HG03378 (cell line): ENCODE data around the gene VSTM4.
A peak's percentile ranks its signal among the peaks of the same experiment; 100 is the strongest.

Experiments used
- ATAC-seq: cut with Tn5 transposase; IDR thresholded peaks from one replicate; pipeline ENCODE4 v1.9.1; 2021; ENCODE audit warnings: mild to moderate bottlenecking, moderate library complexity; ENCODE audit not compliant: unreplicated experiment

The VSTM4 gene

DNA sequence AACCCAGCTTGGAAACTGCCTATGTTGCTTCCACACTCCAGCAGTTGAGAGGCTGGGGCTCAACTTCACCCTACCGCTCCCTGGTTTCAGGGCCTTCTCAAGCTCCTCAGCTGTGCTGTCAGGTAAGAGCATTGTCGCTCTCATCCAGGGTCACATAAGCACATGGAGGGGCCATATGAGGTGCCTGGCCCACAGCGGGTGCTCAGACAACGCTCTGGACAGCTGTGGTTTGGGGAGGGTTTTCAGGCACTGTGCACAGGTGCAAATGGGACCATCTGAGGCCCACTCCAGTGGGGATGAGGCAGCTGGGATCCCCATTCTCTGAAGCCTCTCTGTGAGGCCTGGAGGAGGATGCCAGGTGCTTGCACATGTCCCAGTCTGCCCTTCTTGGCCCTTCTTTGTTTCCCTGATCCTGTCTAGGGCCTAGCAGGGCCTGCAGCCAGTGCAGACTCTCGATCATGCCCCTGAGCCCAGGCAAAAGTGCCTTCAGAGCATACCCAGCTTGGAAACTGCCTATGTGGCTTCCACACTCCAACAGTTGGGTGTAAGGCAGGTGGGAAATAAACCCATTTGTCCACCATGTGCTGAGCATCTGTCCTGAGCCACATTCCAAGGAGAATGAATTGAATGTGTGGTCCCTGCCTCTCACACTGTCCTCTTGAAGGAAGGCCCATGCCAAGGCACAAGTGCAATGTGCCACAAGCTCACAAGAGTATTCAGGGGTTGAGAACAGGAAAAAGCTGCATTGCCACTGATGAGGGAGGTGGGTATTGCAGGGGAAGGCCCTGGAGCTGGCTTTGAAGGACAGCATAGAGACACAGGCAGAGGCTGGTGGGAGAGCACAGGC is 40.3 kb downstream of the VSTM4 start:
- no peak for ATAC-seq

DNA sequence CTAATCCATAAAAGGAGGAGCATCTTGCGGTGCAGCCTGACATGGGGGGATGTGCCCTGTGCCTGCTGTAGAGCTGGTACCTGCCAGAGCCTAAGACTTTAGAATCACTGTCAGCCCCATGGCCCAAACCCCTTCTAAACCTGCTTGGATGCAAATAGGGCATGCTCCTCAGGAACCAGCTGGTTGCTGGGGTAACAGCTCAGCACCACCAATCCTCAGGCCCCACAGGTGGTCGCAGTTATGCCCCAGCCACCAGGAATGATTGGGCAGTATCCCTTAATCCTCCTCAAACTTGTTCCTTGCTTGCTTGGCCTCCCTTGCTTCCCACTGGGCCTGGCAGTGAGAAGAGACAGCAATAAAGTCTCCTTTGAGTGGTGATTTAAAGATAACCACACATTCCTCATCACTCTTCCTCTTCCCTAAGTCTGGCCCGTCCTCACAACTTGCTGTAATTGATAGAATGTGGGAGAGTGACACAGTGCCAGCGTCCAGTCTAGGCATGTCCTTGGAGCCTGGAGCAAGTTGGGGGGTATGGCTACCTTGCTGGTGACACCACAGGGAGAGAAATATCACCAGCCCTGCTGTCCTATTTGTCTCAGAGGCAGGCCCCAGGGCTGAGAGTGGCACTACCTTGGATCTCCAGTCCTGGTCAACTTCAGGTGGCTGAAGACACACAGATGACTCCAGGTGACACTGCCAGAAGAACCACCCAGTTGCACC is 43.0 kb downstream of the VSTM4 start:
- no peak for ATAC-seq

DNA sequence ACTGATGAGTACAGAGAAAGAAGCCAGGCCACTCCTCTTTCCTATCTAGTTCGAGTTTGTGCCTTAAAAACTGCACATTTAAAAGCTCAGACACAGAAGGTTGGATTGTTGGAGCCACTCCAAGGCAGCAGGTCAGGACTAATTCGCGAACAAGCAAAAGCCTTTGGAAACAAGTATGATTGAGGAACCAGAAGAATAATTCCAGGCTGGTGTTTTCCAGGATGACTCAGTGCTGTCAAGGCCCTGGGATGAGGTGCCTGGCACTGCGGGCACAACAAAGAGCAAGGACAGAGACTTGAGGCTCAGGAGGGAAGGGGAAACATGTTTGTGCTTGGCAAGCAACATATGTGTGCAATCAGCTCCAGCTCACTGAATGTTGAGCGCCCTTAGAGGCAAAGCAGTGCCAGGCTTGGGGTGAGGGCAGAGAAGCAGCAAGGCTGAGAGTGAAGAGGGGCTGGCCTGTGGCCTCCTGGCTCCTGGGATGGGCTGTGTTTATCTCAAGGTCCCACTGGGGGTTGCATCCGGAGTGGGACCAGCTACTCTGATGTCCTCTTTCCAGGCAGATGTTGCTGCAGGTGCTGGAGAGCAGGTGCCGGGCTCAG is 44.1 kb downstream of the VSTM4 start:
- no peak for ATAC-seq

DNA sequence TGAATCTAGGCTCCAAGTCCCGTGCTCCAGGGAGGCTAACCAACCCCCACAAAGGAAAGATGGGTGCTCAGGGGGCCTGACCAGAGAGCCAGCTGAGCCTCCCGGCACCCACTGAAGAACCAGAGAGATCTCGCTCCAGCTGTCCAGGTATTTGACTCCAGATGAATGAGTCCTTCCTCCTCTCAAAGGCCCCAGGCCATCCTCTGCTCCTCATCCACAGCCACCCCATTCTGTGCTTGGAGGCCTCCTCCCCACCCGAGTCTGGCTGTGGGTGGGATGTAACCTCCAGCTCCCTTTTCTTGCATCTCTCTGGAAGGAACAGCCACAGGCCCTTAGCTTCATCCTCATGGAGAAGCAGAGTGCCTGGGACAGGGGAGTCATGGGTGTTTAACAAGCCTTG is 44.6 kb downstream of the VSTM4 start:
- ATAC-seq: no peak

DNA sequence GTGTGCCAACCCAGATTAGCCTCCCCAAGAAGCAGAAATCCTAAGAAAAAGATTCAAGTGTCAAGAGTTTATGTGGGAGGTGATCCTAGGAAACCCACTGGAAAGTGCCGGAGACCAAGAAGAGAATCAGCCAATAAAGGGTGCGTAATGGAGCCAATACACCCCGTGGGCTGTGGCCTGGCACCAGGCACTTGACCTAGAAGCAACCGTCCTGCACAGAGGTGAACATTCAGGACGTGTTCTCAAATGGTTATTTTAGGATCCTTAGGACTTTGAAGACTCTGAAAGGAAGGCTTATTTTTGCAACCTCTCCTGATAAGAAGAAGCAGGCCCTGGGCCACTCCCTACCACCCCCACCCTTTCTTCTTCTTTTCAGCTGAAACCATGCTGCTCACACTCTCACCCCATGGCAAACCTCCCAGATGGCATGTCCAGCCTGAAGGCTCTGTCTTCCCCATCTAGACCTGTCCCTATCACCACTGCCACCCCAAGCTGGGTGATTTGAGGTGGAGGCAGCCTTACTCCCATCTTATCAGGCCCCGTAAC is 46.6 kb downstream of the VSTM4 start:
- no peak for ATAC-seq

DNA sequence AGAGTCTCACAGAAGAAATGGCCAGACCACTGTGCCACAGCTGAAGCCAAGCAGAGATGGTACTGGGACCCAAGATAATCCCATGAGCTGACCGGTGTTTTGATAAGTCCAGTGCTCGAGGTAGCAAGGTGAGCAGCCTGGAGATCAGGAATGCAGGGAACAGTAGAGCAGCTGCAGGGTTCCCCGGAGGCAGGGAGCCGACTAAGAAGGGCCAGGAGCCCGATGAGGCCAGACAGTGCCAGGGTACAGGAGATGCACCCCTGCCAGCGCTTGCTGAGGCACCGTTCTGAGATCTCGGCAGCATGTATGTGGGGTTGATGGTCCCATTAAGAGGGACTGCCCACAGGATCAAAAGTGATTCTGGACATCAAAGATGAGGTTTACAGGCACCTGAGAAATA is 47.1 kb downstream of the VSTM4 start:
- ATAC-seq: no peak

DNA sequence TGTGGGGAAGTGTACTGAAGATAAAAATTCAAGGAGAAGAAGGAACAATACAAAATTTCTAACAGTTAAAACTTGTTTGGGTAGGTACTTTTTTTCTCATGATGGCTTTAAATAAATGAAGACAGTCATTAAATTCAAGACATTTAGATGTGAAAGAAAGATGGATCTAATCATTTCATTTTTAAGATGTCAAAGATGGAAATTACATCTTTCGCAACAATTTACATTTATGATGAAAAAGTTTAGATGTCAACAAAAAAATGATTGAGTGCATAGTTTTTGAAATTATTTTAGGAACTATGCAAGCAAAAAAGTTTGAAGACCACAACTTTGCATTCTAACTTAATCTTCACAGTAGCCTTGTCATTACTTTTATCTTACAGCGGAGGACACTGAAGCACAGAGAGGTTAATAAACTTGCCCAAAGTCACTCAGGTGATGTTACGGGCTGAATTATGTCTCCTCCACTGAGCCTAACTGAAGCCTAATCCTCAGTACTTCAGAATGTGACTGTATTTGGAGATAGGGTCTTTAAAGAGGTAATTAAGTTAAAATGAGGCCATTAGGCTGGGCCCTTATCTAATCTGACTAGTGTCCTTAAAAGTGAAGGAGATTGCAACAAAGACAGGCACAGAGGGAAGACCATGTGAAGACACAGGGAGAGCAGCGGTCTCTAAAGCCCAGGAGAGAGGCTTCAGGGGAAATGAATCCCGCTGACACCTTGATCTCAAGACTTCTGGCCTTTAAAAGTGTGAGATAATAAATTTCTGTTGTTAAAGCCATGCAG is 48.2 kb downstream of the VSTM4 start:
- no peak for ATAC-seq

DNA sequence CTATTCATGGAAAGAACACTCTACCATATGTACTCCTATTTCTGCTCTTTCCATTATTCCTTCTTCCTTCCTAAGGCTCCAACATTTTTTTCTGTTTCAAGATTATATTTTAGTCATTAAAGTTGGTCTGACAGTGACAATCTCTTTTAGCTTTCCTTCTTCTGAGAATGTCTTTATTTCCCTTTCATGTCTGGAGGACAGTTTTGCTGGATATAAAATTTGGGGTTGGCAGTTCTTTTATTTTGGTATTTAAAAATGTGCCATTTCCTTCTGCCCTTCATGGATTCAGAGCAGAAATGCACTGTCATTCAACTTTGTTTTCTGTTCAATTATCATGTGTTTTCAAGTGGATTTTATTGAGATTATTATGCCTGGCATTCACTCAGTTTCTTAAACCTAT is 53.1 kb downstream of the VSTM4 start:
- ATAC-seq: no peak

DNA sequence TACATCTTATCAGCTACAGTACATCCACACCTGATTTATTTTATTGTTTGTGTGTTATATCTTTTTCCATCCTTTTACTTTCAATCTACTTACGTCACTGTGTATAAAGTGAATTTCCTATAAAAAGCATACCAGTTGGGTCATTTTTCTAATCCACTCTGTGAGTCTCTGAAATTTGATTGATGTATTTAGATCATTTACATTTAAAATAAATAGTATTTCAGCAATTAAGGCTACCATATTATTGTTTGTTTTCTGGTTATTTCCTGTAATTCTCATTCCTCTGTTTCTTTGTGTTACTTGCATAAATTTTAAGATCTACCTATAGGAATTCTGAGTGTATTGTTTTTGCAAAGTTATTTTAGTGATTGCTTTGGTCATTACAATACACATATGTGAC is 53.7 kb downstream of the VSTM4 start:
- no peak for ATAC-seq

DNA sequence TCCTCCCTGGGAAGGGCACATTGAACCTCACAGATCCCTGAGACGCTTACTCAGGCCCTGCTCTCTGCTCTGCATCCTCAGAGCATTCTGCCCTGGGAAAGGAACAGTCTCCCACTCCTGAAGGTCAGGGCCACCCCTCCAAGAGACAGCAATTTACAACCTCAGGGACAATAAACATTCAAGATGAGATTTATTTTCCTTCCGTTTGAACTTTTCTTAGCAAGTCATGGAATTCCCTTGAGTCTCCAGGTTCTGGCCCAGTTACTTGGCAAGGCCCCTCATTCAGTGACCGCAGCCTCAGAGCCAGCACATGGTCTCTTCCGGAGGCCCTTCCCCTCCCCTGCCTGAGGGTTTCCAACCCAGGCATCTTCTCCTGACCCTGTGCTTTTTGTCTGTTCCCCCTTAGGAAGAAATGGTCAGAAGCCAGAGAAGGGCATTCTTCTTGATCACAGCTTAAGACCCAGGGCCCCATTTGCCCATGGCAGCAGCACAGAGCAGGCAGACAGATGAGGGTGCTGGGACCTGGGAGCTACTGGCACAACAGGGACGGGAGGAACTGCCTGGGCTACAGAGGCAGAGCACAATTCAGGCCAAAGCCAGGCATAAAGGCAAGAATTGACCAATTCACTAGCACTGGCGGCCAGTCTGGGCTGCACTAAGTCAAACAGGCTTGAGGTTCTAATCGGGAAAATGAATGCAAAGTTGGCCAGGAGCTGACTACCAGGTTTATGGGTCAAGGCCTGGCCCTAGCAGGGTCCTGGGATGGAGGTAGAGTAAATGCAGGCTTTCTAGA is 56.7 kb downstream of the VSTM4 start:
- ATAC-seq: no peak

DNA sequence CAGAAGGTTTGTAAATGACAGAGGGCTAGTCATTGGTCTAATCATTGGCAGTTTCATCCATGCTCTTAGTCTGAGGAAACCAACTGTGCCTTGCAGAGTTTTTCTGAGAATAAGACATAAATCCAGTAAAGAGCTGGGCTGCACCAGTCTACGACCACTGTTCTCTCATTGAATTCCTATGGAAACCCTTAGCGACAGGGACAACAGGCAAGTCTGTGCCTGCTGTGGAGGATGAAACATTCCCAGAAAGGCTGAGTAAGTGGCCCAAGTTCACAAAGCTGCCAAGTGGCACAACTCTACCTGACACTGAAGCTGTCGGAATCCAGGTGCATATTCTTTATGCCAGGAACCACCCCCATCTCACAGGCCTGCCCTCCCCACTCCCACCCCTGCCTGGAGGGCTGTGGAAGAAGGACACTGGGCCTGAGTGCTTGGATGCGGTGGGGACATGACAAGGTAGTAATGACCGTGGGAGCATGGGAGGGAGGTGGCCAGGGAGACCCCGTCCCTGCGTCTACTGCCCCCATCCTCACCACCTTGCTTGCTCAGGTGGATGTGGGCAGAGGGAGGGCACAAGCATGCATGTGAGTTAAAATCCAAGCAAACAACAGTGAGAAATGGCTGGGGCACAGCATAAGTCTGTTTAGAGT is 58.0 kb downstream of the VSTM4 start:
- no peak for ATAC-seq

DNA sequence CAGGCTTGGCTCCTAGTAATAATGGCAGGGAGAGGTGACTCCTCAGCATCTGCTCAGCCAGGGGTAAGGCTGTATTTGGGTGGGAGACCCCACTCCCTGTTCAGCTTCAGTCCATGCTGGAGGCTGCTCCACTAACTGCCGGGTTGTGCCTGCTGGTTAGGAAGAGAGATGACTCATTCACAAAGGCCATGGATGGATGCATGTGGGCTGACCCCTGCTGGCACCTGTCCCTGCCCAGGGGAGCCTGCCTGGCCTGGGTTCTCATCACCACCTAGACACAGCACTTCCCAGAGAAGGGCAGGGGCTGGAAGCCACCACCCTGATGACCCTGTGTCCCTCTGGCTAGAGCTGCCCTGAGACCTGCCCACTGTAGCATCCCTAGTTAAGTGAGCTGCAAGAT is 59.0 kb downstream of the VSTM4 start:
- ATAC-seq: no peak

DNA sequence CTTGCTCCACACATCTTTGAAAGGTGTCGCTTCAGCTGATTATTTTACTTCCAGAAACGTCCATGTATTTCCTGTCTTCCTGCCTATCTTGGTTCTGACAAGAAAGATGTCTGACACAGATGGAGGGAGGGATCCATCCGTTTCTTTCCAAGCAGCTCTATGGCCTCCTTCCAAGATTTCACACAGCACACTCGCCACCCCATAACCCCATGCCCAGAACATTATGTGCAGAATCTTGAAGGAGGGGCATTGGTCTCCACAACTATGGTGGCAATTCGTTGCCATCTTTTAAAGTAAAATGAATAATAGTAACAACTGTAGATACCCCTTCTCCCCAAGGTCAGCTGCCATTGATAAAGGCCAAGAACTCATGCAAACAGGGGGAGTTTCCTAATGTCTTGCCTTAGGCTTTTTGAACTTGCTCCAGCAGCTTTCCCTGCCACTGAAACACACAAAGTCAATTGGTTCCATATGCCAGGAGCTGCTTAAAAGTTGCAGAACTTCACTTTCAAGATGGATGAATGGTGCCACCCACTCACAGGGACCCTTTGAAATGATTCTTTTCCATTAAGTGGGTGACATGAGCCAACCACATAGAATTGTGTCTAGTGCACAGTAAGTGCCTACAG is 60.0 kb downstream of the VSTM4 start:
- ATAC-seq: no peak

DNA sequence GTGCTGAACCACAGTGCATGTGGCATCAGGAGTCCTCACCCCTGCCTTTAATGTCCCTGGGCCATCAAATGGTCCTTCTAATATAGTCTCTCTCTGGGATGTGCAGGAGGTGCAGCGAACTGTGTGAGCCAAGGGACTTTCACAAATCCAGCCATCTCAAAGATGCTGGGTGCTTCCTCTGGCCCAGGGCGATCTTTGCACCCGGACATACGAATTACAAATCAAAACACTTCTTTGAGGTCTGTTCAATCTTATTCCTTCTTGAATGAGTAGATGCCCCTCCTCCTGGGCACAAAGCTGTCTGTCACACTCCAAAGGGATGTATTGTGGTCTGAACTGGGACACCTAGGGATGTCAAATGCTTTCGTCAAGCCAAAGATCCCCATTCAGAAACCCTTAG is 60.6 kb downstream of the VSTM4 start:
- no peak for ATAC-seq

DNA sequence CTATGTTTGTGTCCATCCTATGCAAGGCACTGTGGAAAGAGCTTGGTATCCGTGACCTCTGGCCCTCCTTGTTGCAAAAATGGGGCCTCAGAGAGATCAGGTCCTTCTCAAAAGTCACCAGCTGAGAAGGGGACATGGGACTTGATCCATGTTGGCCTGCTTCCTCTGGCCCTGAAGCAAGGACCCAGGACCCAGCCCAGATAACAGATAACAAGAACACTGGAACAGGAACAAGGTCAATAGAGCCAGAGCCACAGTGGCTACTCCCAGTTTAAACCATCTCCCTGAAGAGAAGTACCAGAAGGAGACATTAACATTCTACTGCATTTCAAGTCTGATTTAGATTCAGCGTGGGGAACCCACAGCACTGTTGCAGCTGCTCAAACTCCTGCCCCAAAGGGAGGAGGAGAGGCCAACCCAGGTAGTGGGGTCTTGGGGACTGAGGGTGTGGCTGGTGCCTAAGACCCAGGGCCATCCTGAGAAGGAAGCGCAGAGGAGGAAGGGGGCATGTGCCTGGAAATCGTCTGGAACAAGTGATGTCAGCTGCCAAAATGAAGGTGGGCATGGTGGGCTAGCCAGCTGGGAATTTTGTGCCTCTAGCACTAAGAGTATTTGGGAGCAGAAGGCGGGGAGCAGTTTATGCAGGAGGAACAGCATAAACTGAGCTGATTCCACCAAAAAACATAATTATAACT is 61.2 kb downstream of the VSTM4 start:
- ATAC-seq: no peak

DNA sequence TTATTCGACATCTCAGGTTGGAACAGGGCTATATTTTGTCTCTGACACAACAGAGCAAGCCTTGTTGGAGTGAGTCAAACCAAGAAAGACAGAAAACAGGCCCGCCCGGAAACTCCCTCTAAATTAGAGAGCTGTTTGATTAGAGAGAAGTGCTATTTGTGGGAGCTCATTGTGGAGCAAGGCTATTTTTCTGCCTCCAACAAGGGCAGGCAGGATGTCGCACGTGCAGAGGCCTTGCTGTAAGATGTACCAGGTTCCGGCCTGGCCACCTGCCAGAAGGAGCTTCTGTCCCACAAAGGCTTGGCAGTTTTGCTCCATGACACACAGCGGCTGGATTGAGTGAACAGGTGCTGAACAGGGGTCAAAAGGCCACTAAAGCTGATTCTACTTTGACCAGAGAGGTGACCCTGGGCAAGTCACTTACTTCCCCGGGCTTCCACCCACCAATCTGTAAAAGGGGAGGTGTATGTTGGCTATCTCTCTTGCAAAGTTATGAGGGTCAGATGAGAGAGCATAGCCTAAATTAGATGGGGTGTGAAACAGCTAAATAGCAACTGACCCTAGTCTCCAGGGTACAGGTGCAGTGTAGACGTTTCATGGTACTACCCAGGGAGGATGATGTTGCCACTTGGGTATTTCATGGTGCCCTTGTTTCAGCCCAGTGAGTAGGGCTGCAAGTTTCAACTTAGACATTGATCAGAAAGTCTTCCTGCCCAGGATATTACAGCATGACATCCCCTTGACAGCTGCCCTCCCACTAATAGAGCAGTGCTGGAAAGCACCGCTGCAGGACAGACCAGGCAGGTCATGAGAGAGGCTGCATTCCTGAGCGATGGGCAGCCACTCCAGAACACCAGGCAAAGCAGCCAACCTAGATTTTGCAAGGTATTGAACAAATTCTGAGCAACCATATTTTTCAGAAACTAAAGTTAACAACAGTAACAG is 62.0 kb downstream of the VSTM4 start:
- ATAC-seq: peak; percentile 74

DNA sequence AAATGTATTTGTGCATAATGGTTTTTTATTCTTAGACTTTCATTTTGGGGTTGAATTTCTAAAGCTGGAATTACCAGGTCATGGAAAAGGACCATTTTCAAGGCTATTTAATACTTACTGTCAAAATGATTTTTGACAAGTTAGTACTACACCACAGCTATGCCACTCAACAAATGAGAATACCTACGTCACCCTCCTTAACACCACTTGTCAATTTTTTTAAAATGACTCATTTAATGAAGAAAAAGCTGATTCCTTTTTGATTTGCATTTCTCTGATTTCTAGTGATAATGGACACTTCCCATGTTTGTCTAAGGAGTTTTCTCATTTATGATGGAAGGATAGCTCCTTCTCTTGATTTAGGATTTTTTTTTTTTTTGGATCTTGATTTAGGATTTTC is 63.3 kb downstream of the VSTM4 start:
- ATAC-seq: no peak

DNA sequence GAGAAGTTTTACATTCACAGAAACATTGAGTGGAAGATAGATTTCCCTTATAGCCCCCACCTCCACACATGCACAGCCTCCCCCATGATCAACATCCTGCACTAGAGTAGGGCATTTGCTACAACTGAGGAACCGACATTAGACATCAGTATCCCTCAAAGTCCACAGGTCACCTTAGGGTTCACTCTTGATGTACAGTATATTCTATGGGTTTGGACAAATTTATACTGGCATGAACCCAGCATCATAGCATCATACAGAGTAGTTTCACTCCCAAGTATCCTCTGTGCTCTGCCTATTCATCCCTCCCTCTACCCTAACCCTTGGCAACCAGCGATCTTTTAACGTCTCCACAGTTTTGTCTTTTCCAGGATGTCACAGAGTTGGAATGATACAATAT is 64.4 kb downstream of the VSTM4 start:
- ATAC-seq: no peak
